Measurements from ENCODE around the gene CIBAR2. TPM values are rescaled to one million over a fixed set of nuclear protein-coding genes. Genes with fewer than 3 reads are reported as not detected.
A peak's percentile ranks its signal among the peaks of the same experiment; 100 is the strongest.

CIBAR2 gene
- total and polyA plus RNA-seq, 9 of the 15 experiments (the other 6 are each of a cell fraction or from before 2014, with no cell fraction given): not detected

- TF ChIP-seq THRB (CRISPR knock-in tag; conservative IDR thresholded peaks at IDR 0.05) (peak; percentile 96), KDM2B (CRISPR knock-in tag; IDR thresholded peaks at IDR 0.05) (no peak), DNMT1 (IDR thresholded peaks at IDR 0.05) (0 out of 2 replicates have a peak, but pooled peaks have one; percentile 70), JUND (IDR thresholded peaks at IDR 0.05; ENCODE audit: borderline replicate concordance, low read depth, low read length) (no peak), JUND (tag; IDR thresholded peaks at IDR 0.05; ENCODE audit: borderline replicate concordance, low read depth, low read length) (no peak), MTA1 (IDR thresholded peaks at IDR 0.05; ENCODE audit: borderline replicate concordance) (peak; percentile 90), CEBPB (tag; IDR thresholded peaks at IDR 0.05) (peak; percentile 92), ZNF134 (CRISPR knock-in tag; conservative IDR thresholded peaks at IDR 0.05) (no peak), VEZF1 (CRISPR knock-in tag; IDR thresholded peaks at IDR 0.05) (peak; percentile 70; the same call in 1 of the 2 replicates), CBX1 (IDR thresholded peaks at IDR 0.05; ENCODE audit: low read depth) (no peak), ZNF589 (CRISPR knock-in tag; IDR thresholded peaks at IDR 0.05; ENCODE audit: low read depth) (no peak), ZNF253 (CRISPR knock-in tag; conservative IDR thresholded peaks at IDR 0.05) (no peak), TAF7 (tag; IDR thresholded peaks at IDR 0.05) (0 out of 2 replicates have a peak, but pooled peaks have one; percentile 35), SMARCB1 (IDR thresholded peaks at IDR 0.05; ENCODE audit: insufficient read length, low read depth) (no peak), THAP7 (CRISPR knock-in tag; IDR thresholded peaks at IDR 0.05) (no peak), ZNF232 (CRISPR knock-in tag; IDR thresholded peaks at IDR 0.05) (no peak), YBX1 (IDR thresholded peaks at IDR 0.05) (no peak), CHD4 (IDR thresholded peaks at IDR 0.05; ENCODE audit: insufficient read depth, insufficient replicate concordance, low read depth, low read length, poor library complexity, severe bottlenecking) (no peak), RAD51 (IDR thresholded peaks at IDR 0.05; ENCODE audit: borderline replicate concordance, low read depth) (peak; percentile 81), FIP1L1 (IDR thresholded peaks at IDR 0.05; ENCODE audit: low read depth, low read length, poor library complexity, severe bottlenecking) (no peak), ZNF140 (CRISPR knock-in tag; IDR thresholded peaks at IDR 0.05) (no peak), ZNF384 (IDR thresholded peaks at IDR 0.05; ENCODE audit: low read depth, low read length) (no peak), SREBF1 (IDR thresholded peaks at IDR 0.05; ENCODE audit: borderline replicate concordance, low read depth, low read length) (no peak), ZNF551 (CRISPR knock-in tag; IDR thresholded peaks at IDR 0.05) (no peak), GABPB2 (CRISPR knock-in tag; conservative IDR thresholded peaks at IDR 0.05) (no peak), ZNF780A (CRISPR knock-in tag; IDR thresholded peaks at IDR 0.05) (no peak), PHB2 (IDR thresholded peaks at IDR 0.05; ENCODE audit: low read depth) (peak; percentile 52; the same call in 1 of the 2 replicates)
These were observed 25.2 kb upstream of the CIBAR2 start (continued) for GRCh38 chr16:85137323-85138072.

Data from K562 (cell line).